ENCODE measurements around the gene TH. TPM values are rescaled to one million over a fixed set of nuclear protein-coding genes. Genes with fewer than 3 reads are reported as not detected.

Gene TH
- total and polyA plus RNA-seq, 2 donors (not counting 1 experiment from before 2014, with no cell fraction given), result not detected

- H3K27me3 Mint-ChIP-seq, result peaks cover 46% of the 10 kb centered on the region
- TF ChIP-seq CTCF (IDR thresholded peaks at IDR 0.05) (no peak), EZH2 (IDR thresholded peaks at IDR 0.05; ENCODE audit: borderline replicate concordance, insufficient read depth, low read depth, low read length, poor library complexity, severe bottlenecking) (no peak)
Measured at GRCh38 chr11:2139621-2140337, 31.8 kb downstream of the TH start.

GRCh38 chr11:2139123-2139521 lies 32.5 kb downstream of the TH start, which contains the start of gene IGF2:
TSS of gene IGF2 (minus strand) at chr11:2139389. CDS start at chr11:2135523, 3,866 bp downstream.
- 4% methylated on average over 52 of the region's 62 CpGs for WGBS (ENCODE audit: insufficient coverage)
- intact Hi-C loops (cut with micrococcal nuclease), result no loop called here
- TF ChIP-seq CTCF (IDR thresholded peaks at IDR 0.05), result no peak
- no peak for TF ChIP-seq EZH2 (IDR thresholded peaks at IDR 0.05; ENCODE audit: borderline replicate concordance, insufficient read depth, low read depth, low read length, poor library complexity, severe bottlenecking)
- Histone ChIP-seq H3K4me3 (ENCODE audit: control extremely low read depth in 1 of 5, extremely low read depth in 1 of 5, insufficient read depth in 1 of 5, low read depth in 2 of 5, low read length in 4 of 5) (peak within 1 kb of the TSS in 3 of 5 experiments; percentile 15 to 43 (median 42)), H3K9me3 (ENCODE audit: control extremely low read depth in 1 of 3, control insufficient read depth in 2 of 3, insufficient read depth in 1 of 3, low read length in 2 of 3) (peaks cover 0 to 6% (median 0%) of the 10 kb centered on the region in 3 donors), H3K4me1 (ENCODE audit: control insufficient read depth in 2 of 2, insufficient read depth in 2 of 2, low read length in 2 of 2) (peaks cover 20 to 31% of the 10 kb centered on the region in 2 donors), H3K9ac (ENCODE audit: low read length) (peak within 1 kb of the TSS; percentile 42), H3K27me3 (replicated peaks in 1 of 4; ENCODE audit: control extremely low read depth in 1 of 4, control insufficient read depth in 3 of 4, insufficient read depth in 4 of 4, low read length in 3 of 4) (peaks cover 0 to 66% (median 36%) of the 10 kb centered on the region in 4 experiments), H3K79me2 (ENCODE audit: control insufficient read depth, insufficient read depth, low read length) (no peaks in the 10 kb centered on the region), H2AFZ (ENCODE audit: insufficient read depth, low read depth, low read length, poor library complexity, severe bottlenecking) (peak within 1 kb of the TSS; percentile 46), H3K36me3 (replicated peaks in 1 of 2; ENCODE audit: control extremely low read depth in 1 of 2, control insufficient read depth in 1 of 2, extremely low read depth in 1 of 2, insufficient read depth in 2 of 2, low read length in 1 of 2) (no peaks in the 10 kb centered on the region), H4K20me1 (ENCODE audit: control insufficient read depth, insufficient read depth, low read length, poor library complexity, severe bottlenecking) (no peaks in the 10 kb centered on the region), H3K27ac (ENCODE audit: low read length in 2 of 2) (no peak within 1 kb of the TSS), H3K4me2 (replicated peaks; ENCODE audit: low read depth, low read length, poor library complexity, severe bottlenecking) (peak within 1 kb of the TSS; percentile 82)
- Mint-ChIP-seq H3K4me3 (peak within 1 kb of the TSS; percentile 83), H3K27ac (no peak within 1 kb of the TSS), H3K4me1 (peaks cover 22% of the 10 kb centered on the region), H3K27me3 (peaks cover 44% of the 10 kb centered on the region), H3K9me3 (ENCODE audit: insufficient read depth) (no peaks in the 10 kb centered on the region)
- peak; percentile 21 for ATAC-seq (ENCODE audit: low read depth)
- DNase-seq, result peak; percentile 47
- POLR2A ChIA-PET, result no interaction called here
- CTCF ChIA-PET, result interaction anchor here (0.6 kb wide), 1 partner anchor 518 kb away, joined by 3 read pairs; no protein-coding TSS in a partner anchor

More at GRCh38 chr11:2139621-2140337, 31.8 kb downstream of the TH start:
- Mint-ChIP-seq H3K4me3 (peak overlapping the region; percentile 23), H3K9me3 (ENCODE audit: insufficient read depth) (no peaks in the 10 kb centered on the region), H3K27ac (no peak overlapping the region), H3K4me1 (peaks cover 24% of the 10 kb centered on the region)
- DNase-seq (peak; percentile 44), ATAC-seq (ENCODE audit: low read depth) (no peak)
- Histone ChIP-seq H3K4me3 (ENCODE audit: control extremely low read depth in 1 of 5, extremely low read depth in 1 of 5, insufficient read depth in 1 of 5, low read depth in 2 of 5, low read length in 4 of 5) (no peak overlapping the region), H3K36me3 (replicated peaks in 1 of 2; ENCODE audit: control extremely low read depth in 1 of 2, control insufficient read depth in 1 of 2, extremely low read depth in 1 of 2, insufficient read depth in 2 of 2, low read length in 1 of 2) (no peaks in the 10 kb centered on the region), H3K4me1 (ENCODE audit: control insufficient read depth in 2 of 2, insufficient read depth in 2 of 2, low read length in 2 of 2) (peaks cover 24 to 35% of the 10 kb centered on the region in 2 donors), H3K4me2 (replicated peaks; ENCODE audit: low read depth, low read length, poor library complexity, severe bottlenecking) (peak overlapping the region; percentile 47), H3K27me3 (replicated peaks in 1 of 4; ENCODE audit: control extremely low read depth in 1 of 4, control insufficient read depth in 3 of 4, insufficient read depth in 4 of 4, low read length in 3 of 4) (peaks cover 0 to 65% (median 39%) of the 10 kb centered on the region in 4 experiments), H2AFZ (ENCODE audit: insufficient read depth, low read depth, low read length, poor library complexity, severe bottlenecking) (no peak overlapping the region), H3K79me2 (ENCODE audit: control insufficient read depth, insufficient read depth, low read length) (no peaks in the 10 kb centered on the region), H3K27ac (ENCODE audit: low read length in 2 of 2) (no peak overlapping the region), H4K20me1 (ENCODE audit: control insufficient read depth, insufficient read depth, low read length, poor library complexity, severe bottlenecking) (no peaks in the 10 kb centered on the region), H3K9ac (ENCODE audit: low read length) (no peak overlapping the region), H3K9me3 (ENCODE audit: control extremely low read depth in 1 of 3, control insufficient read depth in 2 of 3, insufficient read depth in 1 of 3, low read length in 2 of 3) (peaks cover 0 to 6% (median 0%) of the 10 kb centered on the region in 3 donors)
- POLR2A ChIA-PET, result interaction anchor here (0.6 kb wide), 1 partner anchor 244 kb away, joined by 9 read pairs; no protein-coding TSS in a partner anchor
- WGBS (ENCODE audit: insufficient coverage), result 5% methylated on average over 55 of the region's 57 CpGs
- intact Hi-C loops (cut with micrococcal nuclease), result no loop called here
- CTCF ChIA-PET, result interaction anchor here (1.0 to 6.0 kb wide), 2 partner anchors 12 to 446 kb away, joined by 4 to 36 read pairs; no protein-coding TSS in a partner anchor
